ENCODE measurements around the gene MYEOV.

GRCh38 chr11:69335781-69336405 lies 41.9 kb downstream of the MYEOV start:
- no peak for TF ChIP-seq POLR2A (IDR thresholded peaks at IDR 0.05)
- TF ChIP-seq, protein P1, sequence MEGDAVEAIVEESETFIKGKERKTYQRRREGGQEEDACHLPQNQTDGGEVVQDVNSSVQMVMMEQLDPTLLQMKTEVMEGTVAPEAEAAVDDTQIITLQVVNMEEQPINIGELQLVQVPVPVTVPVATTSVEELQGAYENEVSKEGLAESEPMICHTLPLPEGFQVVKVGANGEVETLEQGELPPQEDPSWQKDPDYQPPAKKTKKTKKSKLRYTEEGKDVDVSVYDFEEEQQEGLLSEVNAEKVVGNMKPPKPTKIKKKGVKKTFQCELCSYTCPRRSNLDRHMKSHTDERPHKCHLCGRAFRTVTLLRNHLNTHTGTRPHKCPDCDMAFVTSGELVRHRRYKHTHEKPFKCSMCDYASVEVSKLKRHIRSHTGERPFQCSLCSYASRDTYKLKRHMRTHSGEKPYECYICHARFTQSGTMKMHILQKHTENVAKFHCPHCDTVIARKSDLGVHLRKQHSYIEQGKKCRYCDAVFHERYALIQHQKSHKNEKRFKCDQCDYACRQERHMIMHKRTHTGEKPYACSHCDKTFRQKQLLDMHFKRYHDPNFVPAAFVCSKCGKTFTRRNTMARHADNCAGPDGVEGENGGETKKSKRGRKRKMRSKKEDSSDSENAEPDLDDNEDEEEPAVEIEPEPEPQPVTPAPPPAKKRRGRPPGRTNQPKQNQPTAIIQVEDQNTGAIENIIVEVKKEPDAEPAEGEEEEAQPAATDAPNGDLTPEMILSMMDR (IDR thresholded peaks at IDR 0.05), result no peak
